Testis (tissue), 5 donors: ENCODE results near the gene KCNG2. TPM values are rescaled to one million over a fixed set of nuclear protein-coding genes. Genes with fewer than 3 reads are reported as not detected.

Source experiments
- DNase-seq: peaks from one replicate; pipeline ENCODE4 v3.0.0-alpha.2; 2019
- H3K27ac ChIP-seq, 2 donors: fragments of 200-600 bp; sonication (generic); one replicate each; pipeline ENCODE4 v1.5.1; 2019
- H3K27me3 ChIP-seq: fragments of 200-600 bp; sonication (generic); one replicate; pipeline ENCODE4 v1.5.1; 2019
- H3K36me3 ChIP-seq: fragments of 200-600 bp; sonication (generic); one replicate; pipeline ENCODE4 v1.5.1; 2017; ENCODE audit warnings: low read depth; ENCODE audit errors: missing control alignments
- H3K4me1 ChIP-seq: fragments of 200-600 bp; sonication (generic); one replicate; pipeline ENCODE4 v1.5.1; 2019
- H3K4me3 ChIP-seq, 2 donors: fragments of 200-600 bp; sonication (generic); one replicate each; pipeline ENCODE4 v1.5.1; 2017 to 2019
- H3K9me3 ChIP-seq: fragments of 200-600 bp; sonication (generic); one replicate; pipeline ENCODE4 v1.5.1; 2017
- POLR2A ChIP-seq: fragments of 450-650 bp; IDR thresholded peaks from one replicate; pipeline ENCODE4 v1.6.1; 2017; ENCODE audit warnings: antibody characterized with exemption, mild to moderate bottlenecking, moderate library complexity
- WGBS, 2 donors: methylation state at CpG; one replicate each; pipeline ENCODE4 v1.1.5; 2018; 5-methylcytosine and 5-hydroxymethylcytosine counted together
- intact Hi-C: fragments of 100-400 bp; cut with DNase I; formaldehyde crosslinking; loops from one replicate; pipeline ENCODE4 v1.15.1; 2023; ENCODE audit warnings: low total_unique reads
- long read RNA-seq, 2 donors: transcript quantifications; one replicate each; lab custom pipeline, GENCODE V29; 2026
- polyA plus RNA-seq: library from polyadenylated mRNA; stranded (reverse); fragments of 350-450 nt; fragmentation: Illumina TruSeq; extraction: RNeasy Lipid Tissue Mini Kit (QIAGEN cat#74804); gene quantifications from one replicate; pipeline ENCODE4 v1.2.3, GENCODE V29; 2014; ENCODE audit warnings: low read depth, low replicate concordance; ENCODE audit not compliant: insufficient read depth
- total RNA-seq, 2 donors: library from RNA; depleted of rRNA; stranded (reverse); fragments of >200 nt; gene quantifications; one replicate each; pipeline ENCODE4 v1.2.3, GENCODE V29; 2016
- TF ChIP-seq, protein P1 (sequence below), 3 experiments: fragments of 450-650 bp in 2 of 3; fragments of 200-600 bp in 1 of 3; sonication (generic) in 1 of 3; IDR thresholded peaks; one replicate each; pipeline ENCODE4 v1.5.1; 2016 to 2019; ENCODE audit warnings: antibody characterized with exemption in 3 of 3, mild to moderate bottlenecking in 2 of 3, moderate library complexity in 1 of 3

KCNG2 gene, protein sequence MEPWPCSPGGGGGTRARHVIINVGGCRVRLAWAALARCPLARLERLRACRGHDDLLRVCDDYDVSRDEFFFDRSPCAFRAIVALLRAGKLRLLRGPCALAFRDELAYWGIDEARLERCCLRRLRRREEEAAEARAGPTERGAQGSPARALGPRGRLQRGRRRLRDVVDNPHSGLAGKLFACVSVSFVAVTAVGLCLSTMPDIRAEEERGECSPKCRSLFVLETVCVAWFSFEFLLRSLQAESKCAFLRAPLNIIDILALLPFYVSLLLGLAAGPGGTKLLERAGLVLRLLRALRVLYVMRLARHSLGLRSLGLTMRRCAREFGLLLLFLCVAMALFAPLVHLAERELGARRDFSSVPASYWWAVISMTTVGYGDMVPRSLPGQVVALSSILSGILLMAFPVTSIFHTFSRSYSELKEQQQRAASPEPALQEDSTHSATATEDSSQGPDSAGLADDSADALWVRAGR
- 1 to 10 TPM; 7.2 to 7.6 TPM for total RNA-seq
- polyA plus RNA-seq = 0.50 TPM
- long read RNA-seq, donor 1, partial matches to known transcripts = 0 of 1 reads
- long read RNA-seq, donor 1, other reads (novel, unspliced or antisense) = 0 of 1 reads
- long read RNA-seq, donor 2 = 0 reads

DNA sequence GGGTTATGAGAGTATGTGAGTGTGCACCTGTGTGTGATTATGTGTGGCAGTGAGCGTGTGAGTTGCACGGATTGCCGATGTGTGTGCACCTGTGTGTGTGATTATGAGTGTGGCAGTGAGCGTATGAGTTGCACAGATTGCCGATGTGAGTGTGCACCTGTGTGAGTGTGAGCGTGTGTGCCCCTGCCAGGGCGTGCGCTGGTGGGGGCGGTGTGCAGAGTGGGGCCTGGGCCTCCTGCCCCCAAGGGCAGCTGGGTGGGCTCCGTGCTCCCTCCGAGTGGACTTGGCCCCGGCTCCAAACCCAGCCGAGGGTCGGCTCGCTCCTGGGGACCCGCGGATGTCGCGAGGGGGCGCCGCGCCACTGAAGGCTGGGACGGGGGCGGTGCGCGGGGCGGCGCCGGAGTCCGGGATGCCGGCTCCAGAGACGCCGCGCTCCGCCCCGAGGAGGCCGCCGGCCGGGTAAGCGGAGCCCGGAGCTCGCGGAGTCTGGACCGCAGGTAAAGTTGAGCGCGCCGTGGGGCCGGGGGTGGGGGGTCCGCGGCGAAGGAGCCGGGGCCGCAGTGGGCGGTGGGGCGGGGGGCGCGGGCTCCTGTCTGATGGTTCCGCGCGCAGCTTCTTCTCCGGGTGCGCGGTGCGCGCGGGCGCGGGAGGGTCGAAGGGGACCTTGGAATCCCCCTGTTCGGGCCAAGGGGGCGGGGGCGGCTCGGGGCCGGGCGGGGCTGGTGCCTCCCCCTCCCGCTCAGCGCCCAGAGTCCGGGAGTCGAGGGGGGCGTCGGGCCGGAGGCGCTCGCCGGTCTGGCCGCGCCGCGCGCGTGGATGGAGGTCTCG lies at the start of gene KCNG2:
Gene KCNG2 (plus strand): TSS at position 421 of the 828 bp plus-strand sequence. CDS start 65,730 bp downstream, outside the sequence.
- H3K27me3 ChIP-seq = no peaks in the 10 kb centered on the region
- no peak within 1 kb of the TSS for H3K27ac ChIP-seq
- TF ChIP-seq, protein P1, sequence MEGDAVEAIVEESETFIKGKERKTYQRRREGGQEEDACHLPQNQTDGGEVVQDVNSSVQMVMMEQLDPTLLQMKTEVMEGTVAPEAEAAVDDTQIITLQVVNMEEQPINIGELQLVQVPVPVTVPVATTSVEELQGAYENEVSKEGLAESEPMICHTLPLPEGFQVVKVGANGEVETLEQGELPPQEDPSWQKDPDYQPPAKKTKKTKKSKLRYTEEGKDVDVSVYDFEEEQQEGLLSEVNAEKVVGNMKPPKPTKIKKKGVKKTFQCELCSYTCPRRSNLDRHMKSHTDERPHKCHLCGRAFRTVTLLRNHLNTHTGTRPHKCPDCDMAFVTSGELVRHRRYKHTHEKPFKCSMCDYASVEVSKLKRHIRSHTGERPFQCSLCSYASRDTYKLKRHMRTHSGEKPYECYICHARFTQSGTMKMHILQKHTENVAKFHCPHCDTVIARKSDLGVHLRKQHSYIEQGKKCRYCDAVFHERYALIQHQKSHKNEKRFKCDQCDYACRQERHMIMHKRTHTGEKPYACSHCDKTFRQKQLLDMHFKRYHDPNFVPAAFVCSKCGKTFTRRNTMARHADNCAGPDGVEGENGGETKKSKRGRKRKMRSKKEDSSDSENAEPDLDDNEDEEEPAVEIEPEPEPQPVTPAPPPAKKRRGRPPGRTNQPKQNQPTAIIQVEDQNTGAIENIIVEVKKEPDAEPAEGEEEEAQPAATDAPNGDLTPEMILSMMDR (IDR thresholded peaks at IDR 0.05) = no peak
- TF ChIP-seq POLR2A = no peak
- intact Hi-C loops = no loop called here
- H3K9me3 ChIP-seq = no peaks in the 10 kb centered on the region
- H3K36me3 ChIP-seq = no peaks in the 10 kb centered on the region
- WGBS, 2 donors = 4 to 12% methylated on average over 8 to 60 of the region's 92 CpGs
- peak within 1 kb of the TSS; percentile 29 to 58 for H3K4me3 ChIP-seq
- peaks cover 3% of the 10 kb centered on the region for H3K4me1 ChIP-seq
- no peak for DNase-seq

DNA sequence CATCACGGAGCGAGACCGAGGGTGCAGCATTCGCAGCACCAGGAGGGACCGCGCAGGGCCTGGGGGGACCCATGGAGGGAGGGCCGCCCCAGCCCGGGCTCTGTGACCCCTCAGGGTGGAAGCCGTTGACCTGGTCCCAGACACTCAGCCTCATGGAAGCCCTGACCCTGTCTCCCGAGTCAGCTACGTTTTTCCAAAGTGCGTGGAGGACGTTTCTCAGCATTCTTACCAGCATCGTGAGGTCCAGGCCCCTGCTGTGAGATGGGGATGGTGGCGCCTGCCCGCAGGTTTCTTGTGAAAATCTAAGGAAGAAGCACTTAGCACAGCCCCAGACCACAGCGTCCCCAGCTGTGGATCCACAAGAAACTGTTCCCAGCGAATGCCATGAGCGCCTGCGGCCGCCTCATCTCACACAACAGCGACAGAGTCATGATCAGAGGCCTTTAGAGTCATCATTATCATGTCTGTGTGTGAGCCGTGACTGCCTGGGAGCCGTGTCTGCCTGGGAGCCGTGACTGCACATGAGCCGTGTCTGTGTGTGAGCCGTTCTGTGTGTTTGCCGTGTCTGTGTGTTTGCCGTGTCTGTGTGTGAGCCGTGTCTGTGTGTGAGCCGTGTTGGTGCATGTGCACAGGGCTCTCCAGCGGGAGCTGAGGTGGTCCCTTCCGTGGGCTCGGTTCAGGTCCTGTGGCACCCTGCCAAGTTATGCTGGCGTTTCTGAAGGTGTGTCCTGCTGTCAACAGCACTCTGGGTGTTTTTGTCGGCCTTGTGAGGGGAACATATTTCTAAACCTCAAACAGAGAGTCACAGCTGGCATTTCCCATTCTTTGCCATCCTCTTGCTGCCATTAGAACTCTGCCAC lies 49.2 kb upstream of the KCNG2 start:
- peak; percentile 8 for DNase-seq
- no peak overlapping the region for H3K4me3 ChIP-seq
- no peaks in the 10 kb centered on the region for H3K4me1 ChIP-seq
- H3K27ac ChIP-seq = no peak overlapping the region
- no peaks in the 10 kb centered on the region for H3K9me3 ChIP-seq
- no peaks in the 10 kb centered on the region for H3K36me3 ChIP-seq
- no peaks in the 10 kb centered on the region for H3K27me3 ChIP-seq
- intact Hi-C loops = no loop called here
- no peak for TF ChIP-seq POLR2A
- TF ChIP-seq, protein P1 (IDR thresholded peaks at IDR 0.05) = no peak
- WGBS, 2 donors = 89 to 90% methylated on average over 34 to 36 of the region's 36 CpGs

DNA sequence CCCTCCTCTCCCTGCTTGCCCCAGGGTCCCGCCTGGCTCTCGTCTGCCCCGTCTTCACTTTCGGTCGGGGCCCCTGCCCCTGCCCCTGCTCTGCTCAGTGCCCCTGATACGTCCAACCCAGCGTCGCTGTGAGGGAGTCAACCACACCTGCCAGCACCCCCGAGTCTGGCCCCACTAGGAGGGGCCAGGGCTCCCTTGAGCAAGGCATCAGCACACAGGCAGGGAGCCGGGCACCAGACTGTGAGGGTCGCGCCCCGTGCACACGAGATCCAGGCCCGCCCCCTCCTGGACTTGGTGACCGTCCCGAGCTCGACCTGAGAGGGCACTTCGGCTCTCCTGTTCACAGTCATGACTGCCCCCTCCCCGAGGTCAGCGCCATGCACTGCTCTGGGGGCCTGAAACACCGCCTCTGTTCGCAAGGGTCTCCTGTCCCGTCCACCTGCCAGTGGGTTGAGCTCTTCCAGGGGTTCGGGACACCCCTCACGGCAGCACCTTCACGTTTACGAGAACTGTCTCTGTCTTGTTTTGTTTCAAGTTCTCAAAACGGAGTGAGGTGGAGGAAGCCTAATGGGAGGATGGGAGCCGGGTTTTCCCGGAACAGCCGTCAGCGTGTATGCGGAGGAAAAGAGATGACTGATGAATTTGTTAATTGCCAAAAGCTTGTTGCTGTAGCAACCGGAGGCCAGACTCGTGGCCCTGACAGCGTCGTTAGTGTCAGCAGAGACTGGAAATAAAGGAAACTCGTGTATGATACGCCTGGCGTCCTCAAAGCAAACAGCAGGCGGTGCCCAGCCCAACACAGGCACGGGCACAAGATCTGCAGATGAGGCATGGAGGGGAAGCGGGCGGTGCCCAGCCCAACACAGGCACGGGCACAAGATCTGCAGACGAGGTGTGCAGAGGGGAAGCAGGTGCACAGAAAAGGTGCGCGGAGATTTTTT lies 48.2 kb upstream of the KCNG2 start:
- intact Hi-C loops = no loop called here
- Histone ChIP-seq H3K4me3 (no peak overlapping the region), H3K27me3 (no peaks in the 10 kb centered on the region), H3K4me1 (no peaks in the 10 kb centered on the region), H3K36me3 (no peaks in the 10 kb centered on the region), H3K27ac (no peak overlapping the region), H3K9me3 (no peaks in the 10 kb centered on the region)
- WGBS, 2 donors = 84% methylated on average over 43 to 48 of the region's 49 CpGs
- TF ChIP-seq POLR2A = no peak
- TF ChIP-seq, protein P1 (IDR thresholded peaks at IDR 0.05) = no peak
- no peak for DNase-seq
